Measurements from ENCODE around the gene UQCRC2.

UQCRC2 gene

GRCh38 chr16:21971856-21972255, 18.7 kb downstream of the UQCRC2 start:
- H4K20me1 ChIP-seq (ENCODE audit: insufficient read depth, low read length): no peaks in the 10 kb centered on the region
- no peaks in the 10 kb centered on the region for H3K9me3 ChIP-seq (ENCODE audit: insufficient read depth, low read length)
- no peaks in the 10 kb centered on the region for H3K4me1 ChIP-seq (ENCODE audit: low read length)
- H3K36me3 ChIP-seq (replicated peaks; ENCODE audit: low read depth, low read length): peaks cover 75% of the 10 kb centered on the region
- no peaks in the 10 kb centered on the region for H3K27me3 ChIP-seq (ENCODE audit: low read depth, low read length)
- no peak overlapping the region for H3K4me3 ChIP-seq (ENCODE audit: low read length)
- H3K27ac ChIP-seq (ENCODE audit: low read length): no peak overlapping the region
- no peak overlapping the region for H3K4me2 ChIP-seq (ENCODE audit: low read length)
- no peak for TF ChIP-seq EZH2phosphoT487 (IDR thresholded peaks at IDR 0.05; ENCODE audit: low read depth)
- TF ChIP-seq, protein P1, sequence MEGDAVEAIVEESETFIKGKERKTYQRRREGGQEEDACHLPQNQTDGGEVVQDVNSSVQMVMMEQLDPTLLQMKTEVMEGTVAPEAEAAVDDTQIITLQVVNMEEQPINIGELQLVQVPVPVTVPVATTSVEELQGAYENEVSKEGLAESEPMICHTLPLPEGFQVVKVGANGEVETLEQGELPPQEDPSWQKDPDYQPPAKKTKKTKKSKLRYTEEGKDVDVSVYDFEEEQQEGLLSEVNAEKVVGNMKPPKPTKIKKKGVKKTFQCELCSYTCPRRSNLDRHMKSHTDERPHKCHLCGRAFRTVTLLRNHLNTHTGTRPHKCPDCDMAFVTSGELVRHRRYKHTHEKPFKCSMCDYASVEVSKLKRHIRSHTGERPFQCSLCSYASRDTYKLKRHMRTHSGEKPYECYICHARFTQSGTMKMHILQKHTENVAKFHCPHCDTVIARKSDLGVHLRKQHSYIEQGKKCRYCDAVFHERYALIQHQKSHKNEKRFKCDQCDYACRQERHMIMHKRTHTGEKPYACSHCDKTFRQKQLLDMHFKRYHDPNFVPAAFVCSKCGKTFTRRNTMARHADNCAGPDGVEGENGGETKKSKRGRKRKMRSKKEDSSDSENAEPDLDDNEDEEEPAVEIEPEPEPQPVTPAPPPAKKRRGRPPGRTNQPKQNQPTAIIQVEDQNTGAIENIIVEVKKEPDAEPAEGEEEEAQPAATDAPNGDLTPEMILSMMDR (IDR thresholded peaks at IDR 0.05; ENCODE audit: low read depth, low read length): no peak
- no peaks in the 10 kb centered on the region for H3K79me2 ChIP-seq (ENCODE audit: low read length)
- no peak overlapping the region for H3K9ac ChIP-seq (ENCODE audit: low read length)
- H2AFZ ChIP-seq (ENCODE audit: low read depth, low read length): no peak overlapping the region

- Histone ChIP-seq H3K4me2 (ENCODE audit: low read length) (no peak overlapping the region), H4K20me1 (ENCODE audit: insufficient read depth, low read length) (no peaks in the 10 kb centered on the region; the same call in 1 of the 2 replicates), H3K36me3 (replicated peaks; ENCODE audit: low read depth, low read length) (peaks cover 80% of the 10 kb centered on the region), H3K79me2 (ENCODE audit: low read length) (no peaks in the 10 kb centered on the region), H3K4me1 (ENCODE audit: low read length) (no peaks in the 10 kb centered on the region), H3K4me3 (ENCODE audit: low read length) (no peak overlapping the region), H3K27me3 (ENCODE audit: low read depth, low read length) (no peaks in the 10 kb centered on the region), H3K9me3 (ENCODE audit: insufficient read depth, low read length) (no peaks in the 10 kb centered on the region), H3K9ac (ENCODE audit: low read length) (no peak overlapping the region), H3K27ac (ENCODE audit: low read length) (no peak overlapping the region), H2AFZ (ENCODE audit: low read depth, low read length) (no peak overlapping the region)
- TF ChIP-seq, protein P1 (IDR thresholded peaks at IDR 0.05; ENCODE audit: low read depth, low read length): no peak
- no peak for TF ChIP-seq EZH2phosphoT487 (IDR thresholded peaks at IDR 0.05; ENCODE audit: low read depth)
Observed at GRCh38 chr16:21973945-21974344, 20.8 kb downstream of the UQCRC2 start.

DNA sequence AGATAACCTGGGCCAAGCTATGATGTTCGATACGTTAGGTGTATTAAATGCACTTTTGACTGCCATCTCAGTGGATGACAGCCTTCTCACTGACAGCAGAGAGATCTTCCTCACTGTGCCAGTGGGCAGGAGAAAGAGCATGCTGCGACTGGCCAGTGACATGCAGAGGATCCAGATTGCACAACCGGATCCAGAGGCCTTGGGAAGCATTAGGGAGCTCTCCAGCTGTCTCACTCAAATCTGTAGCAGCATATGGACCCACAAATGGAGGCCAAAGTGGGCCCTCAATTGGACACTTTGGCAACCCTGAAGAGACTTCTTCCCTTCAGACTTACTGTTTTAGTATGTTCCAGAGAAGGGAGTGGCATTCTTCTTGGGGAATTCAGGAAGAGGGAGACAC, 26.9 kb downstream of the UQCRC2 start:
- Histone ChIP-seq H3K4me1 (ENCODE audit: low read length) (no peaks in the 10 kb centered on the region), H3K27me3 (ENCODE audit: low read depth, low read length) (no peaks in the 10 kb centered on the region), H3K4me3 (ENCODE audit: low read length) (no peak overlapping the region), H4K20me1 (ENCODE audit: insufficient read depth, low read length) (no peaks in the 10 kb centered on the region; the same call in 1 of the 2 replicates), H3K4me2 (ENCODE audit: low read length) (no peak overlapping the region), H3K9me3 (ENCODE audit: insufficient read depth, low read length) (no peaks in the 10 kb centered on the region), H3K27ac (ENCODE audit: low read length) (no peak overlapping the region), H3K79me2 (ENCODE audit: low read length) (no peaks in the 10 kb centered on the region), H3K9ac (ENCODE audit: low read length) (no peak overlapping the region), H3K36me3 (replicated peaks; ENCODE audit: low read depth, low read length) (peaks cover 87% of the 10 kb centered on the region), H2AFZ (ENCODE audit: low read depth, low read length) (no peak overlapping the region)
- TF ChIP-seq, protein P1 (IDR thresholded peaks at IDR 0.05; ENCODE audit: low read depth, low read length): no peak
- no peak for TF ChIP-seq EZH2phosphoT487 (IDR thresholded peaks at IDR 0.05; ENCODE audit: low read depth)

DNA sequence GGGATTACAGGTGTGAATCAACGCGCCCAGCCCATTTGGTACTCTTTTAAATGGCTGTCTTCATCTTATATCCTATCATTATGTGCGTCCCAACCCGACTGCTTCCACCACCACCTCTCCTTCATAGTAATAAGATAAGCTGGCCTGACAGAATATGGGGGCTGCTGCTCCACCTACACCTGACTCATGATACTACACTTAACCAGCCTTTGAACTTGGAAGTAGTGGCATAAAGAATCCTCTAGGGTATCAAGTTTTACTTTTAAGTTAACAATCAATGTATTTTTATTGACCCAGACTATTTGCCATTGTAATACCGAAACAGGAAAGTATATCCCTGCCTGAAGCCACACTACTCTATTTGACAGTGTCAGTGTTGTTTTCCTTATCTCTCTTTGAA, 28.9 kb downstream of the UQCRC2 start:
- Histone ChIP-seq H3K27me3 (ENCODE audit: low read depth, low read length) (no peaks in the 10 kb centered on the region), H3K4me1 (ENCODE audit: low read length) (no peaks in the 10 kb centered on the region), H3K27ac (ENCODE audit: low read length) (no peak overlapping the region), H3K9ac (ENCODE audit: low read length) (no peak overlapping the region), H3K79me2 (ENCODE audit: low read length) (no peaks in the 10 kb centered on the region), H3K4me2 (ENCODE audit: low read length) (no peak overlapping the region), H2AFZ (ENCODE audit: low read depth, low read length) (no peak overlapping the region), H4K20me1 (ENCODE audit: insufficient read depth, low read length) (no peaks in the 10 kb centered on the region; the same call in 1 of the 2 replicates), H3K36me3 (replicated peaks; ENCODE audit: low read depth, low read length) (peaks cover 76% of the 10 kb centered on the region), H3K4me3 (ENCODE audit: low read length) (no peak overlapping the region), H3K9me3 (ENCODE audit: insufficient read depth, low read length) (no peaks in the 10 kb centered on the region)
- TF ChIP-seq, protein P1 (IDR thresholded peaks at IDR 0.05; ENCODE audit: low read depth, low read length): no peak
- no peak for TF ChIP-seq EZH2phosphoT487 (IDR thresholded peaks at IDR 0.05; ENCODE audit: low read depth)

Data from OCI-LY3 (cell line).